Brain microvascular endothelial cell (primary cell): ENCODE data around the gene AFAP1L2.

Source experiments
- DNase-seq: peaks from one replicate; pipeline ENCODE4 v3.0.0-alpha.2; 2020
- H3K27ac ChIP-seq: fragments of 250-450 bp; sonication (Bioruptor Pico); 2 replicates; pipeline ENCODE4 v1.5.1; 2020; ENCODE audit warnings: mild to moderate bottlenecking, moderate library complexity
- H3K27me3 ChIP-seq: fragments of 250-450 bp; sonication (Bioruptor Pico); replicated peaks from 2 replicates; pipeline ENCODE4 v1.5.1; 2020; ENCODE audit warnings: mild to moderate bottlenecking
- H3K36me3 ChIP-seq: fragments of 250-450 bp; sonication (Bioruptor Pico); replicated peaks from 2 replicates; pipeline ENCODE4 v1.5.1; 2020; ENCODE audit warnings: mild to moderate bottlenecking
- H3K4me3 ChIP-seq: 2 replicates; pipeline ENCODE4 v1.5.1; 2011; ENCODE audit warnings: low read depth, mild to moderate bottlenecking, control low read depth, low read length, moderate library complexity
- in situ Hi-C: cut with HindIII; loops from 2 replicates; pipeline ENCODE4 v1.10.0; 2017; ENCODE audit warnings: low sequenced_read_pairs, low pct_ligation_motif_present
- TF ChIP-seq, protein P1 (sequence below): IDR thresholded peaks from 2 replicates; pipeline ENCODE4 v1.5.1; 2011; ENCODE audit warnings: low read depth, mild to moderate bottlenecking, moderate library complexity, low read length, control low read depth, inconsistent platforms; ENCODE audit errors: missing control alignments

AFAP1L2 gene

DNA sequence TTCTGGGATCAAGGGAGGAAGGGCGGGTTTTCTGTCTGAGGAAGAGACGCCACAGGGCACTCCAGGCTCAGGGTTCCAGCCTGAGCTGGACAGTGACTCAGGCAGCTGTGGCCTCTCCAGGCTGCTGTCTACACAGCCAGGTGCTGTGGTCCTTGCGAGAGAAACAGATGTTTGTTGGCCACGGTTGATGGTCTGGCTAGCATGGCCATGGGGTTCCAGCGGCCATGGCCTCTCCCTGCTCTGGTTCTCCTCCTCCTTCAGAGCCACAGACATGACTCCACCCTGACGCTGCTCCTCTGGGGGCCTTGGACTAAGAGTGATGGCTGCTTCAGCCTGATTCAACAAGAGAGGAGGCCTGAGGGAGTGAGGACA, 75.9 kb downstream of the AFAP1L2 start:
- Histone ChIP-seq H3K36me3 (no peaks in the 10 kb centered on the region), H3K4me3 (no peak overlapping the region), H3K27me3 (peaks cover 2% of the 10 kb centered on the region), H3K27ac (no peak overlapping the region)
- in situ Hi-C loops, result no loop called here
- TF ChIP-seq, protein P1, sequence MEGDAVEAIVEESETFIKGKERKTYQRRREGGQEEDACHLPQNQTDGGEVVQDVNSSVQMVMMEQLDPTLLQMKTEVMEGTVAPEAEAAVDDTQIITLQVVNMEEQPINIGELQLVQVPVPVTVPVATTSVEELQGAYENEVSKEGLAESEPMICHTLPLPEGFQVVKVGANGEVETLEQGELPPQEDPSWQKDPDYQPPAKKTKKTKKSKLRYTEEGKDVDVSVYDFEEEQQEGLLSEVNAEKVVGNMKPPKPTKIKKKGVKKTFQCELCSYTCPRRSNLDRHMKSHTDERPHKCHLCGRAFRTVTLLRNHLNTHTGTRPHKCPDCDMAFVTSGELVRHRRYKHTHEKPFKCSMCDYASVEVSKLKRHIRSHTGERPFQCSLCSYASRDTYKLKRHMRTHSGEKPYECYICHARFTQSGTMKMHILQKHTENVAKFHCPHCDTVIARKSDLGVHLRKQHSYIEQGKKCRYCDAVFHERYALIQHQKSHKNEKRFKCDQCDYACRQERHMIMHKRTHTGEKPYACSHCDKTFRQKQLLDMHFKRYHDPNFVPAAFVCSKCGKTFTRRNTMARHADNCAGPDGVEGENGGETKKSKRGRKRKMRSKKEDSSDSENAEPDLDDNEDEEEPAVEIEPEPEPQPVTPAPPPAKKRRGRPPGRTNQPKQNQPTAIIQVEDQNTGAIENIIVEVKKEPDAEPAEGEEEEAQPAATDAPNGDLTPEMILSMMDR, result no peak
- no peak for DNase-seq

DNA sequence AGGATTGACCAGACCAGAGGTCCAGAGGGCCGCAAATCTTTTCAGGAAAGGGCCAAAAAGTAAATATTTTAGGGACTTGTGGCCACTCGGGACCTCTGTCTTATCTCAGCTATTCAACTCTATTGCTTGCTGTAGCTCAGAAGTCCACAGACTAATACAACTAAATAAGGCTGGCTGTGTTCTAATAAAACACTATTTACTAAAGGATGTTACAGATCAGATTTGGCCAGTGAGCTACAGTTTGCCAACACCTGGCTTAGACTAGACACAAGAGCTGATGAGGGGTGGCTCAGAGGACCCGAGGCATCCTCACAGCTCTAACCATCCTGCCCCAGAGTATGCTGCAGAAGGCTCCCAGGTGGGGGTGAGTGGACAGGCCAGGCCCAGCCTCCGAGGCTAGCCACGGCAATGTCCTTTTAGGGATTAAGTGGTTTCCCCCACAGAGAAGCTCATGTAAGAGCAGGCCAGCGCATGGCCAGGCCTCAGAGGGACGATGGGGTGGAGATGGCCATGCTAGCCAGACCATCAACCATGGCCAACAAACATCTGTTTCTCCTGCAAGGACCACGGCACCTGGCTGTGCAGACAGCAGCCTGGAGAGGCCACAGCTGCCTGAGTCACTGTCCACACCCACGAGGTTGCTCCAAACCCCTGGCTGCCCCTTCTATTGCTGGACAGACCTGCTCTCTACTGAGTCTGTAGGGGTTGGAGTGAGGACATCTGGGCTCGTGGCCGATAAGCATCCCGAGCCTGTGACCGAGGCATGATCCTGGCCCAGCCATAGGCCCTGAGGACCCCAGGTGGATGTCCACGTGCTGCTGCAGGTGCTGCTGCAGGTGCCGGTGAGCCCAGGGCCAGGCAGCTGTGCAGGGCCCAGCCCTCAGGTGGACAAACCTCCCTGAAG, 76.5 kb downstream of the AFAP1L2 start:
- TF ChIP-seq, protein P1, result no peak
- in situ Hi-C loops, result no loop called here
- Histone ChIP-seq H3K4me3 (no peak overlapping the region), H3K27ac (no peak overlapping the region), H3K27me3 (peaks cover 2% of the 10 kb centered on the region), H3K36me3 (no peaks in the 10 kb centered on the region)
- DNase-seq, result no peak

DNA sequence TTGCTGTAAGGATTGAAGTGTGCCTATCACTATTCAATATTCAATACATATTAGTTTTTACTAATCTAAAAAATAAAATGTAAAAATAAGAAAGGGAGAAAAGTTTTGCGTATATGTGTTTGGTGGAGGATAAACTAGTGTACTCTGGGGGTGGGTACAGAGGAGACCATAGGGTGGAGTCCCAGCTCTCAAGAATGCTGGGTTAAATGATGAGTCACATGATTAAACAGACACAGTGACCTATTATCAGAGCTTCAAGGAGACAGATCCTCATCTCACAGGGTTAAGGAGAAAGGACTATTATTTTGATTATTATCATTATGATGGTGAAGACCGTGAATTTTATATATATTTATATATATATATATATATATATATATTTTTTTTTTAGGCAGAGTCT, 77.5 kb downstream of the AFAP1L2 start:
- TF ChIP-seq, protein P1, result no peak
- in situ Hi-C loops, result no loop called here
- Histone ChIP-seq H3K27me3 (peaks cover 2% of the 10 kb centered on the region), H3K36me3 (no peaks in the 10 kb centered on the region), H3K27ac (no peak overlapping the region), H3K4me3 (no peak overlapping the region)
- no peak for DNase-seq

DNA sequence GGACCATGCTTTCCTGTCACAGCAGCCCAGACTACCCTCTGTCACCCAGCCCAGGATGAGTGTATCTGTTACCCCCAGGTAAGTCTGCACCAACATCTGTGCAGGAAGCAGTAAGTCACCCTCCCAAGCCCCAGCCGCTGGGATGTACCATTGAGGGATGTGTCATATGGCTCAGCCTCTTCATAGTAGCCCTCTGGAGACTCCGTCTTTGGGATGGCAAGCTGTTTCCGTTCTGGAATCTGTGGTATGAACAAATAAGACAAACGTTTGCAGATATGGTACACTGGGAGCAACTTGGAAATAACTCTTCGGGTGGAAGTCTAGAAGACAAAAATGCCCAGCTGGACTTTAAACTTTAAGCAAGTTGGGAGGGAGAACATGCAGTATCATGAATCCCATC, 81.3 kb downstream of the AFAP1L2 start:
- H3K36me3 ChIP-seq, result no peaks in the 10 kb centered on the region
- H3K27ac ChIP-seq, result no peak overlapping the region
- TF ChIP-seq, protein P1, result no peak
- H3K4me3 ChIP-seq, result no peak overlapping the region
- in situ Hi-C loops, result loop anchor here (25.0 kb wide), 1 partner anchor 364 kb away; no protein-coding TSS in a partner anchor
- H3K27me3 ChIP-seq, result no peaks in the 10 kb centered on the region
- peak; percentile 43 for DNase-seq

DNA sequence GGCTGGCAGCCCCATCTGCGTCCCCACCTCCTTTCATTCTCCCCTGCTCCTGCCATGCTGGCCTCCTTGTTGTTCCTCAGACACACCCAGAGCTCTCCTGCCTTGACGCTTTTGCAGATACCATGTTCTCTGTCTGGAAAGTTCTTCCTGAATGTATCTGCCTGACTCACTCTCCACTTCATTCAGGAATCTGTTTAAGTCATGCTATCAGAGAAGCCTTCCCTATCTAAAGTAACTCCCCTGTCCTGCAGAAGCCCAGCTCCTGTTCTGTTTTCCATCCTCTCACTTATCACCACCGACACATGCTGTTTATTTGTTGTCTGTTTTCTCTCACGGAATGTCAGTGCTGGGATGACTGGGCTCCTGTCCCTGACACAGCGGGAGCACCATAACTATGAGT, 82.0 kb downstream of the AFAP1L2 start:
- Histone ChIP-seq H3K36me3 (no peaks in the 10 kb centered on the region), H3K27me3 (no peaks in the 10 kb centered on the region), H3K4me3 (no peak overlapping the region), H3K27ac (no peak overlapping the region)
- TF ChIP-seq, protein P1, result no peak
- in situ Hi-C loops, result loop anchor here (25.0 kb wide), 1 partner anchor 365 kb away; no protein-coding TSS in a partner anchor
- peak; percentile 25 for DNase-seq
